ENCODE data around the gene DNAJC16. TPM values are rescaled to one million over a fixed set of nuclear protein-coding genes. Genes with fewer than 3 reads are reported as not detected.

Gene DNAJC16
- total RNA-seq, 1 experiment from 2014 or later: 20.7 TPM

GRCh38 chr1:15598436-15598835, 71.8 kb downstream of the DNAJC16 start:
- no peaks in the 10 kb centered on the region for H3K9me3 Mint-ChIP-seq
- Histone ChIP-seq H3K4me1 (ENCODE audit: insufficient read depth, low read length) (no peaks in the 10 kb centered on the region; the same call in 1 of the 2 replicates), H3K9me3 (ENCODE audit: control insufficient read depth, low read depth, low read length) (no peaks in the 10 kb centered on the region), H3T11ph (ENCODE audit: low read length) (no peak overlapping the region), H3K18ac (ENCODE audit: insufficient read length, low read depth, low read length) (no peak overlapping the region), H2BK20ac (ENCODE audit: low read depth, low read length, poor library complexity, severe bottlenecking) (no peak overlapping the region), H3K79me1 (ENCODE audit: insufficient read depth, low read depth, low read length, poor library complexity, severe bottlenecking) (no peaks in the 10 kb centered on the region), H4K8ac (replicated peaks; ENCODE audit: insufficient read length, low read depth, low read length) (no peak overlapping the region), H2BK120ac (ENCODE audit: low read depth, low read length, poor library complexity, severe bottlenecking) (no peak overlapping the region), H4K5ac (ENCODE audit: insufficient read length, low read depth, low read length) (no peak overlapping the region), H3K4ac (ENCODE audit: low read depth, low read length) (no peak overlapping the region), H3K27ac (ENCODE audit: insufficient read length, low read depth, low read length) (no peak overlapping the region), H4K20me1 (ENCODE audit: control insufficient read depth, insufficient read depth, insufficient read length) (no peaks in the 10 kb centered on the region), H3K27me3 (ENCODE audit: insufficient read depth, low read length) (no peaks in the 10 kb centered on the region; the same call in 1 of the 2 replicates), H3K56ac (ENCODE audit: insufficient read length, low read depth, low read length) (no peak overlapping the region), H2AFZ (ENCODE audit: low read length) (no peak overlapping the region), H2BK5ac (ENCODE audit: insufficient read length, low read length) (no peak overlapping the region), H3K23me2 (ENCODE audit: insufficient read length, low read depth, low read length, poor library complexity, severe bottlenecking) (peaks cover 5% of the 10 kb centered on the region), H3K79me2 (ENCODE audit: insufficient read depth, low read length) (no peaks in the 10 kb centered on the region), H3K9ac (ENCODE audit: extremely low read depth, insufficient read length, low read length) (no peak overlapping the region), H2AK5ac (ENCODE audit: insufficient read length, low read length) (no peak overlapping the region), H3K23ac (ENCODE audit: insufficient read length, low read depth, low read length) (no peak overlapping the region), H4K91ac (ENCODE audit: insufficient read length, low read depth, low read length) (no peak overlapping the region), H2BK12ac (ENCODE audit: insufficient read length, low read depth, low read length) (no peak overlapping the region), H2BK15ac (ENCODE audit: low read depth, low read length) (no peak overlapping the region), H3K14ac (ENCODE audit: insufficient read depth, low read length) (no peak overlapping the region), H3K4me2 (ENCODE audit: insufficient read depth, insufficient read length, low read length) (no peak overlapping the region)
- TF ChIP-seq CTCF (conservative IDR thresholded peaks at IDR 0.05): no peak
- no peak for DNase-seq
- H3K4me1 Mint-ChIP-seq: peaks cover 8 to 15% of the 10 kb centered on the region in 2 experiments
- H3K27ac Mint-ChIP-seq: no peak overlapping the region
- WGBS (ENCODE audit: extremely low coverage, insufficient read length, low lambda C conversion rate): no CpG with 5 or more reads among the region's 2 CpGs
- H3K27me3 Mint-ChIP-seq (ENCODE audit: low read depth): peaks cover 11% of the 10 kb centered on the region; the same call in 1 of the 2 replicates
- no peak overlapping the region for H3K4me3 Mint-ChIP-seq
- H3K36me3 Mint-ChIP-seq (ENCODE audit: insufficient read depth in 1 of 3, low read depth in 3 of 3): no peaks in the 10 kb centered on the region

Measured in H9 (cell line).